ENCODE data around the gene CIT.

The CIT gene

DNA sequence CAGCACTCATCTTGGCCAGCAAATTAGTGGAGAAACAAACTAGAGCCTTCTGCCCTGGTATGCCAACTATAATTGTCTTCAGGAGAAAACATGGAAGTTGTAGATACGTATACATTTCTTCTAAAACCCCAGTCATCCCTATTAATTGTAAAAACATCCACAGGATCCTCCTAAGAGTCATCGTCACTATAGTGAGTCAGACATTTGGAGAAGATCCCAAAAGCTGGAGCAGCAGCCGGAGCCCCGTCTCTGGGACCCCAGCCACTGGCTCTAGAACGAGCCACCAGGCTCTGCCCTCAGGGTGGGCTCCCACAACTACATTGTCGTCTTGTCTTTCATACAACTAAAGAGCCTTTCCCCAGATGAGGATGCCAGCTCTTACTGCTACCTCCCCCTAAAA lies 193.7 kb downstream of the CIT start:
- DNase-seq (ENCODE audit: low read depth): no peak
- TF ChIP-seq, protein P1, sequence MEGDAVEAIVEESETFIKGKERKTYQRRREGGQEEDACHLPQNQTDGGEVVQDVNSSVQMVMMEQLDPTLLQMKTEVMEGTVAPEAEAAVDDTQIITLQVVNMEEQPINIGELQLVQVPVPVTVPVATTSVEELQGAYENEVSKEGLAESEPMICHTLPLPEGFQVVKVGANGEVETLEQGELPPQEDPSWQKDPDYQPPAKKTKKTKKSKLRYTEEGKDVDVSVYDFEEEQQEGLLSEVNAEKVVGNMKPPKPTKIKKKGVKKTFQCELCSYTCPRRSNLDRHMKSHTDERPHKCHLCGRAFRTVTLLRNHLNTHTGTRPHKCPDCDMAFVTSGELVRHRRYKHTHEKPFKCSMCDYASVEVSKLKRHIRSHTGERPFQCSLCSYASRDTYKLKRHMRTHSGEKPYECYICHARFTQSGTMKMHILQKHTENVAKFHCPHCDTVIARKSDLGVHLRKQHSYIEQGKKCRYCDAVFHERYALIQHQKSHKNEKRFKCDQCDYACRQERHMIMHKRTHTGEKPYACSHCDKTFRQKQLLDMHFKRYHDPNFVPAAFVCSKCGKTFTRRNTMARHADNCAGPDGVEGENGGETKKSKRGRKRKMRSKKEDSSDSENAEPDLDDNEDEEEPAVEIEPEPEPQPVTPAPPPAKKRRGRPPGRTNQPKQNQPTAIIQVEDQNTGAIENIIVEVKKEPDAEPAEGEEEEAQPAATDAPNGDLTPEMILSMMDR (IDR thresholded peaks at IDR 0.05; ENCODE audit: insufficient read depth, low read depth, low read length, missing control alignments): no peak
- no peak overlapping the region for H3K4me3 ChIP-seq (ENCODE audit: low read depth, low read length)

DNA sequence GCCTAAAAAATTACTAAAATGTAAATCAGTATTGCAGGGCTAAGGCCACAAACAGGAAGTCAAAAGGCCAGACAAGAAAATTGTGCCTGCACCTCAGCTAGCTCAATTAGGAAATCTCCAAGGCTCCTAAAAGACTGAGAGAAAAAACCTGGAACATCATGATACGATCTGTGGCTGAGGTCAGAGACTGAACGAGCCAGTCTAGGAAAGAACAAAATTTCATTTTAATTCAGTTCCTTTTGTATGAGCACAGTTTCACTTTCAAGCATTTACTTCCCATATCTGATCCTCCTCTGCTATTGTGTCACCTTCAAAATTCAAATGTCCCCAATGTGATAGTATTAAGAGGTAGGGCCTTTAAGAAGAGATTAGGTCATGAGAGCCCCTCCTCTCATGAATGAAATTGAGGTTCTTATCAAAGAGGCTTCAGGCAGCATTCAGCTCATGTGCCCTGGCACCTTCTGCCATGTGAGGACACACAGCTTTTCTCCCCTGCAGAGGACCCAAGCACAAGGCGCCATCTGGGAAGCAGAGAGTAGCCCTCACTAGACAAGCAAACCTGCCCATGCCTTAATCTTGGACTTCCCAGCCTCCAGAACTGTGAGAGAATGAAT lies 194.4 kb downstream of the CIT start:
- TF ChIP-seq, protein P1 (IDR thresholded peaks at IDR 0.05; ENCODE audit: insufficient read depth, low read depth, low read length, missing control alignments): no peak

DNA sequence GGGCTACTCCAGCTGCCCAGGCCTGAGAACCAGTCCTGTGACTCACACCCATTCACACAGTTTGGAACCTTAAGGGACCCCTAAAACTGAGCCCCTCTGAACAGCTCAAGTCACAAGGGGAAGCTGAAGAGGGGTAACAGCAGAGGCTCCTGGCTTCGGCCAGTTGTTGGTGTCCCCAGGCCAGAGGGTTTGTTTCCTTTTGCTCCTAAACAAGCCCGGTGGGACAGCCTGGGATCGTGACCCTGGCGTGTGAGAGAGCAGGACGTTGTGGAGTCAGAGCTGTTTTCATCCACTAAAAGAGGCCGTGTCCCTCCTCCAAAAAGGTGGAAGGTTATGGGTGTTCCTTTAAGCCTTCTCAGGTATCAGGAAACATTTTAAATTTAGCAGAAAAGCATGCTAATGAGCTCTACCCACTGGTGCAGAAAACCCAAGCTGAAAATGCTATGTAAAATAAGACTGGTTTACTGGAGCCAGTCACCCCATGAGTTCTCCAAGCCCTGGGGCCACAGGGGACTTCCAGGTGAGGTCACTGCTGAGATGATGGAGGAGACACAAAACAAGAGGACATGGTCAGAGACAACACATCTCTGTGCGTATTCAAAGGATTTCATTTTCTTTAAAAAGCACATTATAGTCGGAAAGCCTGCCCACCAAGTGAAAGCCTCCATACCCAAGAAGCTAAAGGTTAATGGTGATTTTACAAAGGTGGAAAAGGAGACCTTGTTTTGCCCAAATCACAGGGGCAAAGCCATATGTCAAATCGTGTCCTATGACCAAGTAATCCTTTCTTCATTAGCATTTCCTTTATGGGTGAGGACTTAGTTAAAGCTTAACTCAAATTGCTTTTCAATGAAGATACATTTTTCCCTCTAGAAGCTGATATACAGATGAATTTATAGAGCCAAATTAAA lies 195.1 kb downstream of the CIT start:
- TF ChIP-seq, protein P1 (IDR thresholded peaks at IDR 0.05; ENCODE audit: insufficient read depth, low read depth, low read length, missing control alignments): no peak
- no peak overlapping the region for H3K4me3 ChIP-seq (ENCODE audit: low read depth, low read length)
- peak; percentile 71 for DNase-seq (ENCODE audit: low read depth)

More for the DNA sequence above, 194.4 kb downstream of the CIT start:
- DNase-seq (ENCODE audit: low read depth): no peak
- no peak overlapping the region for H3K4me3 ChIP-seq (ENCODE audit: low read depth, low read length)

DNA sequence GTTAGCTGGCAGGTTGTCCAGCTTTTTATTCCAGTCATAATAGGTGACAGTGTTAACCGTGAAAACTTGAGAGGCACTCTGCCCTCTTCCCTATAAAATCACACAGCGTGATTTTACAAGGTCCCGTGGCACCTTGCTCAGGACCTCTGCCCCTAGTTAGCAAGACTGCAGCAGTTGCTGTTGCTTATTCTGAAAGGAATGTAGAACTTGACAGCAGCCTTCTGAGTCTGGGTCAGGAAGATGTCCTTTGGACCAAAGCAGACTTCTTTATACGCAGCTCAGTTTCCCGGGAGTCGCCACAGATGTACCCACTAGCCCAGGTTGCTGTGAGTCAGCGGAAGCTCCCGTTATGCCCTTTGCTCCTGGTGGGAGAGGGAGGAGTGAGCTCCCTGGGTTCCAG lies 196.0 kb downstream of the CIT start:
- H3K4me3 ChIP-seq (ENCODE audit: low read depth, low read length): no peak overlapping the region
- DNase-seq (ENCODE audit: low read depth): no peak
- TF ChIP-seq, protein P1 (IDR thresholded peaks at IDR 0.05; ENCODE audit: insufficient read depth, low read depth, low read length, missing control alignments): no peak

- TF ChIP-seq, protein P1 (IDR thresholded peaks at IDR 0.05; ENCODE audit: insufficient read depth, low read depth, low read length, missing control alignments): no peak
- no peak for DNase-seq (ENCODE audit: low read depth)
- H3K4me3 ChIP-seq (ENCODE audit: low read depth, low read length): no peak overlapping the region
These were observed 197.6 kb downstream of the CIT start for GRCh38 chr12:119679490-119679889.

GRCh38 chr12:119679081-119679480 lies 198.0 kb downstream of the CIT start:
- TF ChIP-seq, protein P1 (IDR thresholded peaks at IDR 0.05; ENCODE audit: insufficient read depth, low read depth, low read length, missing control alignments): no peak
- no peak for DNase-seq (ENCODE audit: low read depth)
- H3K4me3 ChIP-seq (ENCODE audit: low read depth, low read length): no peak overlapping the region

Measured in GM12865 (cell line).